Activated naive CD4-positive, alpha-beta T cell treated with anti-CD3 and anti-CD28 coated beads, Interleukin-2, amount 50 U/mL, for 24 hours (primary cell): ENCODE measurements around the gene EIF4B.

ENCODE experiments used
- H3K27ac Mint-ChIP-seq: one replicate; pipeline ENCODE4 v1.8.0; 2021; ENCODE audit warnings: mild to moderate bottlenecking, mixed read lengths
- H3K27me3 Mint-ChIP-seq: one replicate; pipeline ENCODE4 v1.8.0; 2021; ENCODE audit warnings: mixed read lengths
- H3K36me3 Mint-ChIP-seq: one replicate; pipeline ENCODE4 v1.8.0; 2021; ENCODE audit warnings: mixed read lengths
- H3K4me1 Mint-ChIP-seq: one replicate; pipeline ENCODE4 v1.8.0; 2021; ENCODE audit warnings: mixed read lengths
- H3K4me3 Mint-ChIP-seq: one replicate; pipeline ENCODE4 v1.8.0; 2021; ENCODE audit warnings: mild to moderate bottlenecking, mixed read lengths
- H3K9me3 Mint-ChIP-seq: one replicate; pipeline ENCODE4 v1.8.0; 2021; ENCODE audit warnings: mixed read lengths

EIF4B gene

GRCh38 chr12:53048033-53048779 is 42.0 kb downstream of the EIF4B start:
- H3K27me3 Mint-ChIP-seq = no peaks in the 10 kb centered on the region
- peak overlapping the region; percentile 42 for H3K4me3 Mint-ChIP-seq
- H3K9me3 Mint-ChIP-seq = no peaks in the 10 kb centered on the region
- no peaks in the 10 kb centered on the region for H3K36me3 Mint-ChIP-seq
- peaks cover 22% of the 10 kb centered on the region for H3K4me1 Mint-ChIP-seq
- peak overlapping the region; percentile 46 for H3K27ac Mint-ChIP-seq

GRCh38 chr12:53048780-53049401 is 42.6 kb downstream of the EIF4B start:
- H3K27ac Mint-ChIP-seq = peak overlapping the region; percentile 46
- H3K4me3 Mint-ChIP-seq = no peak overlapping the region
- peaks cover 25% of the 10 kb centered on the region for H3K4me1 Mint-ChIP-seq
- no peaks in the 10 kb centered on the region for H3K36me3 Mint-ChIP-seq
- no peaks in the 10 kb centered on the region for H3K27me3 Mint-ChIP-seq
- no peaks in the 10 kb centered on the region for H3K9me3 Mint-ChIP-seq

- peaks cover 29% of the 10 kb centered on the region for H3K4me1 Mint-ChIP-seq
- H3K27ac Mint-ChIP-seq = peak within 1 kb of the TSS; percentile 51
- H3K27me3 Mint-ChIP-seq = no peaks in the 10 kb centered on the region
- H3K9me3 Mint-ChIP-seq = no peaks in the 10 kb centered on the region
- H3K36me3 Mint-ChIP-seq = no peaks in the 10 kb centered on the region
- no peak within 1 kb of the TSS for H3K4me3 Mint-ChIP-seq
Observed at GRCh38 chr12:53049571-53050318, 43.5 kb downstream of the EIF4B start, which contains the start of gene TNS2. TSS of gene TNS2 (plus strand) at chr12:53050065. CDS start at chr12:53050186, 121 bp downstream.

- Mint-ChIP-seq H3K36me3 (no peaks in the 10 kb centered on the region), H3K27me3 (no peaks in the 10 kb centered on the region), H3K9me3 (no peaks in the 10 kb centered on the region), H3K27ac (no peak overlapping the region), H3K4me1 (peaks cover 32% of the 10 kb centered on the region), H3K4me3 (no peak overlapping the region)
Observed at GRCh38 chr12:53050426-53051057, 44.3 kb downstream of the EIF4B start.

- no peaks in the 10 kb centered on the region for H3K9me3 Mint-ChIP-seq
- no peak overlapping the region for H3K4me3 Mint-ChIP-seq
- peaks cover 27% of the 10 kb centered on the region for H3K4me1 Mint-ChIP-seq
- no peaks in the 10 kb centered on the region for H3K36me3 Mint-ChIP-seq
- H3K27ac Mint-ChIP-seq = no peak overlapping the region
- H3K27me3 Mint-ChIP-seq = no peaks in the 10 kb centered on the region
Observed at GRCh38 chr12:53051058-53051880, 45.0 kb downstream of the EIF4B start.

- H3K4me1 Mint-ChIP-seq = peaks cover 23% of the 10 kb centered on the region
- no peaks in the 10 kb centered on the region for H3K9me3 Mint-ChIP-seq
- H3K27ac Mint-ChIP-seq = no peak overlapping the region
- no peaks in the 10 kb centered on the region for H3K36me3 Mint-ChIP-seq
- H3K4me3 Mint-ChIP-seq = no peak overlapping the region
- no peaks in the 10 kb centered on the region for H3K27me3 Mint-ChIP-seq
Observed at GRCh38 chr12:53051881-53052412, 45.7 kb downstream of the EIF4B start.

GRCh38 chr12:53052419-53053217 is 46.4 kb downstream of the EIF4B start:
- Mint-ChIP-seq H3K27ac (no peak overlapping the region), H3K9me3 (no peaks in the 10 kb centered on the region), H3K36me3 (no peaks in the 10 kb centered on the region), H3K4me1 (peaks cover 23% of the 10 kb centered on the region), H3K27me3 (no peaks in the 10 kb centered on the region), H3K4me3 (no peak overlapping the region)

- Mint-ChIP-seq H3K4me1 (peaks cover 19% of the 10 kb centered on the region), H3K27ac (peak overlapping the region; percentile 96), H3K4me3 (peak overlapping the region; percentile 95), H3K27me3 (no peaks in the 10 kb centered on the region), H3K36me3 (no peaks in the 10 kb centered on the region), H3K9me3 (no peaks in the 10 kb centered on the region)
Observed at GRCh38 chr12:53053218-53054111, 47.2 kb downstream of the EIF4B start.

GRCh38 chr12:53054112-53054878 is 48.0 kb downstream of the EIF4B start:
- no peaks in the 10 kb centered on the region for H3K27me3 Mint-ChIP-seq
- H3K27ac Mint-ChIP-seq = peak overlapping the region; percentile 96
- peaks cover 11% of the 10 kb centered on the region for H3K4me1 Mint-ChIP-seq
- no peaks in the 10 kb centered on the region for H3K9me3 Mint-ChIP-seq
- H3K4me3 Mint-ChIP-seq = peak overlapping the region; percentile 95
- no peaks in the 10 kb centered on the region for H3K36me3 Mint-ChIP-seq

- peak overlapping the region; percentile 19 for H3K27ac Mint-ChIP-seq
- no peaks in the 10 kb centered on the region for H3K27me3 Mint-ChIP-seq
- peak overlapping the region; percentile 59 for H3K4me3 Mint-ChIP-seq
- H3K9me3 Mint-ChIP-seq = no peaks in the 10 kb centered on the region
- H3K4me1 Mint-ChIP-seq = peaks cover 10% of the 10 kb centered on the region
- no peaks in the 10 kb centered on the region for H3K36me3 Mint-ChIP-seq
Observed at GRCh38 chr12:53055471-53056266, 49.4 kb downstream of the EIF4B start.

- Mint-ChIP-seq H3K9me3 (no peaks in the 10 kb centered on the region), H3K27me3 (no peaks in the 10 kb centered on the region), H3K36me3 (no peaks in the 10 kb centered on the region), H3K4me1 (peaks cover 10% of the 10 kb centered on the region), H3K27ac (no peak overlapping the region), H3K4me3 (no peak overlapping the region)
Observed at GRCh38 chr12:53056296-53056695, 50.0 kb downstream of the EIF4B start.

GRCh38 chr12:53056901-53057300 is 50.6 kb downstream of the EIF4B start:
- H3K4me1 Mint-ChIP-seq = peaks cover 10% of the 10 kb centered on the region
- no peak overlapping the region for H3K27ac Mint-ChIP-seq
- no peaks in the 10 kb centered on the region for H3K9me3 Mint-ChIP-seq
- no peak overlapping the region for H3K4me3 Mint-ChIP-seq
- H3K27me3 Mint-ChIP-seq = no peaks in the 10 kb centered on the region
- H3K36me3 Mint-ChIP-seq = no peaks in the 10 kb centered on the region
